UCSD-AML1 (cell line): Measurements from ENCODE around the gene CFAP73.
"Not testable (repeated sequence)": the region's sequence is repeated elsewhere in the genome, so short reads cannot be mapped to it uniquely, and the experiment has no call there.

Source experiments
- DNase-seq: peaks from one replicate; lab custom pipeline; 2025; ENCODE audit not compliant: unreplicated experiment; lab: John Stamatoyannopoulos, UW

The CFAP73 gene

GRCh38 chr12:113149361-113150150 is at the start of gene CFAP73:
Gene CFAP73 (plus strand): TSS chr12:113149724. CDS start chr12:113149858, 134 bp downstream.
- DNase-seq: peak; percentile 36

- no peak for DNase-seq
Measured at GRCh38 chr12:113099764-113100163, 49.8 kb upstream of the CFAP73 start.

- DNase-seq: no peak
Measured at GRCh38 chr12:113101751-113102150, 47.8 kb upstream of the CFAP73 start.

GRCh38 chr12:113102811-113103210 is 46.7 kb upstream of the CFAP73 start:
- DNase-seq: no peak

GRCh38 chr12:113103756-113104450 is 45.6 kb upstream of the CFAP73 start:
- DNase-seq: no peak

GRCh38 chr12:113104953-113105510 is 44.5 kb upstream of the CFAP73 start:
- no peak for DNase-seq

GRCh38 chr12:113105606-113106271 is 43.8 kb upstream of the CFAP73 start:
- no peak for DNase-seq

GRCh38 chr12:113106361-113106760 is 43.2 kb upstream of the CFAP73 start:
- DNase-seq: no peak

GRCh38 chr12:113108308-113108707 is 41.2 kb upstream of the CFAP73 start:
- DNase-seq: no peak

- no peak for DNase-seq
Measured at GRCh38 chr12:113109360-113109759, 40.2 kb upstream of the CFAP73 start.

- no peak for DNase-seq
Measured at GRCh38 chr12:113109872-113110599, 39.5 kb upstream of the CFAP73 start.

- DNase-seq: no peak
Measured at GRCh38 chr12:113111247-113111646, 38.3 kb upstream of the CFAP73 start.

GRCh38 chr12:113112043-113112899 is 37.3 kb upstream of the CFAP73 start:
- no peak for DNase-seq

GRCh38 chr12:113113397-113113796 is 36.1 kb upstream of the CFAP73 start:
- no peak for DNase-seq

- DNase-seq: no peak
Measured at GRCh38 chr12:113114447-113115178, 34.9 kb upstream of the CFAP73 start.

- no peak for DNase-seq
Measured at GRCh38 chr12:113115455-113116126, 33.9 kb upstream of the CFAP73 start.

- no peak for DNase-seq
Measured at GRCh38 chr12:113116875-113117274, 32.6 kb upstream of the CFAP73 start.

- not testable (repeated sequence) for DNase-seq
Measured at GRCh38 chr12:113117684-113118083, 31.8 kb upstream of the CFAP73 start.

- DNase-seq: no peak
Measured at GRCh38 chr12:113118142-113118541, 31.4 kb upstream of the CFAP73 start.
